GM19023 (cell line): ENCODE measurements around the gene PKD2L2.
"Not testable (repeated sequence)": the region's sequence is repeated elsewhere in the genome, so short reads cannot be mapped to it uniquely, and the experiment has no call there.

Experiments
- ATAC-seq: cut with Tn5 transposase; IDR thresholded peaks from one replicate; pipeline ENCODE4 v1.9.1; 2021; ENCODE audit warnings: mild to moderate bottlenecking, moderate library complexity; ENCODE audit not compliant: unreplicated experiment

Gene PKD2L2

DNA sequence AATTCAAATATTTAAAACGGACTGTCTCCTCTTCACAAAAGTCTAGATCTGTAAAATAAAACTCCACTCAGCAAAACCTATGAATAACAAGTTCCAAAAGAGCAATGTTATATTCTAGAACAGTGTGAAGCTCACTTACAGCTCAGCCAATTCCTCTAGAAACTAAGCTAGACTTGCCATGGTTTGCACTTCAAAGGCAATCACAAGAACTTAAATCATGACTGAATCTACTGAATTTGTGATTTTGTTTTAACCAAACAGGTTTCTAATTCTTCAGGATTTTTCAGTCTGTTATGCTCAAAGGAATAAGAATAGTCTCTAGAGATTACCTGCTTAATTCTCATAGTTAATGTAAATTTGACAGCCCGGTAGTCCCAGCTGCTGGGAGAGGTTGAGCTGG is 1.4 kb upstream of the PKD2L2 start:
- no peak for ATAC-seq

DNA sequence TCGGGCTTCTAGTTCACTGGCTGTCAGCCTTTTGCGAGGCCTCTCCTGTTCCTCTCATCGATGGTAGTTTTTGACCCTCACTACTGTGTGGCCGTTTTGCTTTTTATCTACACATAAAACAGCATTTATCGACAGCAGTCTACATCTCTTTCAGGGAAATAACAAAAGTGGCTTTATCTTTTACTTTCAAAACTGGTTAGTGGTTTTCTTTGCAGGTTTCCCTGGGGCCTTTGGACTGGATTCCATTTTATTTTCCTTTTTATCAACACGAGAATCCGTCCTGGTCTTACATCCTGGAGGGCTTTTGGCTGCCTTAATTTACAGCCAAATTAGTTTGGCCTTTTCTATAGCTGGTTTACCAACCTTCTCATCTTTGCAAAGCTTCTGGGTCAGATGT is 793 bp upstream of the PKD2L2 start:
- ATAC-seq: no peak

DNA sequence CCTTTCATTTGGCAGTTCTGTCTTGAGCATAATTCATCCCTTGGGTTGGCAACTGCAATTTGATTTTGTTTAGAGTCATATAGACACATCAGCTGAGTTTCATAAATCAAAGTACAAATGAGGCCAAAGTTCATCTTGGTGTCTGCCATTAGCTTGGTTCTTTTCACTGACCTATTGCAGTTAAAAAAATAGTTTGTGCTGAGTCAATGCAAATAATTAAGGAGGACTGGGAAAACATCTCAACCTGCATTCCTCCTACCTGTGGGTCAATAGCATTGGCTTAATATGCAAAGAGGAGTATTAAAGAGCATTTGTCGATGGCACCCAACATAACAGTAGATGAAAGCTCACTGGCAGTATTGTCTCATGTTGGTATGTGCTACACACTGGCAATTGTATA is 1.6 kb downstream of the PKD2L2 start:
- no peak for ATAC-seq

DNA sequence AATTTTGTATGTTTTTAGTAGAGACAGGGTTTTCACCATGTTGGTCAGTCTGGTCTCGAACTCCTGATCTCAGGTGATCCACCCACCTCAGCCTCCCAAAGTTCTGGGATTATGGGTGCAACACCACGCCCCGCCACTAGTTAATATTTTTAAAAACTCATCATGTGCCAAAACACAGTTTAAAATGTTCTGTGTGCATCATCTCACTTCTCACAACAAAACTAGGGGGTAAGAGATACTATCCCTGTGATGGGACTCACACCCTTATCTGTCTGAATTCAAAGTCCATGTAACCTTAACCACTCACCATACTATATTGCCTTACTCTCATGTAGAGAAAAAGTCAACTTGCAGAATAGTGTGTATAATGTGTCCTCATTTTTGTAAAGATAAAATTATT is 2.6 kb downstream of the PKD2L2 start:
- no peak for ATAC-seq

DNA sequence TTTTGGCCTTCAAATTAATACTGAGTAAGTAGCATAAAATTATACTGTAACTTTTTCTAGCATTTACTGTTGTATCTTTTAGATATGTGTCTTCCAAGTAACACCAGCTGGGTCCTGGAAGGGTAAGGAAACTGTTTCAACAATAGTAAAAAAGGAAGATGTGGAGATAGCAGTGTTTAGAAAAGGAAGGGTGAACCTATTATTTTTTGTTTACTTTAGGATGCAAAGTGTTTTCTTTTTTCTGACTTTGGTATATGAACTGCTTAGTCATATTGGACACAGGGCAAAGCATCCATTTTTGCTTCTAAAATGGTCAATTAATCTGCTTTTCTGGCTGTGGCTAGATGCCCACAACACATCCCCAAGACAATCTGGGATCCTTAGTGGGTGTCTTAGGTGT is 5.3 kb downstream of the PKD2L2 start:
- no peak for ATAC-seq

DNA sequence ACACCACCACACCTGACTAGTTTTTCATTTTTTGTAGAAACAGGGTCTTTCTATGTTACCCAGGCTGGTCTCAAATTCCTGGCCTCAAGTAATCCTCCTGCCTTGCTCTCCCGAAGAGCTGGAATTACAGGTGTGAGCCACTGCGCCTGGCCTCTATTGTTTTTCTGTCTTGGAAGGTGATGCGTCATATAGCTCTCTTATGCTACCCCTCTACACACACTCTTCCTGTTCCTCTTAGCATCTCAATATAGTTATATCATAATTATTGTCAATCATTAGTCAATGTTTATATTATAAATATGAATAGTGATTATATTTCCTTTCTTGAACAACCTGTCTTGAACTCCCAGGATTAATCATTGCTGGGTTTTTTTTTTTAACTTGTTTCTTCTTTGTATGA is 7.3 kb downstream of the PKD2L2 start:
- ATAC-seq: no peak

DNA sequence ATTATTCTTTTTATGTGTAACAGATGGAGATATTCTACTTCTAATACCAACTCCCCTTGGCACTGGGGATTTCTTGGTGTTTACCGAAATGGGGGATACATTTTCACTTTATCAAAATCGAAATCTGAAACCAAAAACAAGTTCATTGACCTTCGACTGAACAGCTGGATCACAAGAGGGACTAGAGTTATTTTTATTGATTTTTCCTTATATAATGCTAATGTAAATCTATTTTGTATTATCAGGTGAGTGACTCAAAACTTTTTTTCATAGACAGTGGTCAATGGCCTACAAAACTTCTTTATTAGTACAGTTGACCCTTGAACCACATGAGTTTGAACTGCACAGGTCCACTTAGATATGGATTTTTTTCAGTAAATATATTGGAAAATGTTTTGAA is 10.2 kb downstream of the PKD2L2 start:
- ATAC-seq: no peak

DNA sequence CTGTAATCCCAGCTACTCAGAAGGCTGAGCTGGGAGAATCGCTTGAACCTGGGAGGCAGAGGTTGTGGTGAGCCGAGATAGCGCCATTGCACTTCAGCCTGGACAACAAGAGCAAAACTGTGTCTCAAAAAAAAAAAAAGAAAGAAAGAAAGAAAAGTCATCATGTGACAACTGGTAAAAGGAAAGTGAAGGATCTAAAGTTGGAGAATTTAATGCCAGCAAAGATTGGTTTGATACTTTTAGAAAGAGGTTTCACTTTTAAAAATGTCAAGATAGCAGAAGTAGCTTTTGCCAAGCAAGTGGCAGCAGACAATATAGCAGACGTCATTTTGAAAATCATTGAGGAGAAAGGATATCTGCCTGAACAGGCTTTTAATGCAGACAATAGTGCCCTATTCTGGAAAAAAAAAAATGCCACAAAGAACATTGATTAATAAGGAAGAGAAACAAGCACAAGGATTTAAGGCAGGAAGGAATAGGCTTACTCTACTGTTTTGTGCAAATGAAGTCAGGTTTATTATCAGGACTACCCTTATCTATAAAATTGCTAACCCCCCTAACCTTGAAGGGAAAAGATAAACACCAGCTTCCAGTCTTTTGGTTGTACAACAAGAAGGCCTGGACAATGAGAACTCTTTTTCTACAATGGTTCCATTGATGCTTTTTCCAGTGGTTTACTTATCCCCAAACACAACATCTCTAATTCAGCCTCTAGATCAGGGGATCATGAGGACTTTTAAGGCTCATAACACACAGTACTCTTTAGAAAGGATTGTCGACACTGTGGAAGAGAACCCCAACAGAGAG is 12.0 kb downstream of the PKD2L2 start:
- no peak for ATAC-seq

DNA sequence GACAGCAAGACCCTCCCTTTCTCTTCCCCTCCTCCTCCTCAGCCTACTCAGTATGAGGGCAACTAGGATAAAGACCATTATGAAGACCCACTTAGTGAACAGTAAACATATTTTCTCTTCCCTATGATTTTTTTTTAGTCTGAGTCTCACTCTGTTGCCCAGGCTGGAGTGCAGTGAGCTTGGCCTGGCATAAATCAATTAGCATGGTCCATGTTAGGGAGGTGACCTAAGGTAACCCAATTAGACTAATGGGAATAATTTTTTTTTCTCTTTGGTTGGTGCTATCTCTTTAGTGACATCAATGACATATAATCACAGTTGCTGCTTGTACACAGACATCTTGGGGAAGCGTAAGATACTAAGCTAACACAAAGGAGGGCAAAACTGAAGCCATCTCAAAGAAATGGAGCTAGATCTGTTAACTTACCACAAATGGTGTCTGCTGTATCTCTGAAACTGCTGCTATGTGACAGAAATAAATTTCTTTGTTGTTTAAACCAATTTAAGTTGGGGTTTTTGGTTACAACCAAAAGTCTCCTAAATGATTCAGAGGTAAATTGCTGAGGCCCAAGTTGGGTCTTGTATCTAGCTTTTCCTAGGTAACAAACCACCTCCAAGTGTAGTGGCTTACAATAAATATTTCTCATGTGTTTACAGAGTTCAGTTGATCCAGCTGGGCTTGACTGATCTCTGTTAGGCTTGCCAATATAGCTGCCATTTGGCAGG is 13.3 kb downstream of the PKD2L2 start:
- no peak for ATAC-seq

DNA sequence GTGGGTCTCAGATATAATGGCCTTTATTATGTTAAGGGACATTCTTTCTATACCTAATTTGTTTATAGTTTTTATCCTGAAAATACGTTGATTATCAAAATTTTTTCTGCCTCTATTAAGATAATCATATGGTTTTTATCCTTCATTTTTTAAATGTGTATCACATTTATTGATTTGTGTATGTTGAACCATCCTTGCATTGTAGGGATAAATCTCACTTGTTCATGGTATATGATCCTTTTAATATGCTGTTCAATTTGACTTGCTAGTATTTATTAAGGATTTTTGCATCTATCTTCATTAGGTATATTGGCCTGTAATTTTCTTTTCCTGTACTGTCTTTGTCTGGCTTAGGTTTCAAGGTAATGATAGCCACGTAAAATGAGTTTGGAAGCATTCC is 25.5 kb downstream of the PKD2L2 start:
- ATAC-seq: no peak

DNA sequence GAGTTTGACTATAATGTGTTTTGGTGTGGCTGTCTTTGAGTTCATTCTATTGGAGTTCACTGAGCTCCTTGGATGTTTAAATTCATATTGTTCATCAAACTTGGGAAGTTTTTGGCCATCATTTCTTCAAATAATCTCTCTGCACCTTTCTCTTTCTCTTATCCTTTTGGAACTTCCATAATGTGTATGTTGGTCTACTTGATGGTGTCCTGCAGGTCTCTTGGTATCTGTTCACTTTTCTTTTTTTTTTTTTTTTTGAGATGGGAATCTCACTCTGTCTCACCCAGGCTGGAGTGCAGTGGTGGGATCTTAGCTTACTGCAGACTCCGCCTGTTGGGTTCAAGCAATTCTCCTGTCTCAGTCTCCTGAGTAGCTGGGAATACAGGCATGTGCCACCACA is 27.7 kb downstream of the PKD2L2 start:
- no peak for ATAC-seq

DNA sequence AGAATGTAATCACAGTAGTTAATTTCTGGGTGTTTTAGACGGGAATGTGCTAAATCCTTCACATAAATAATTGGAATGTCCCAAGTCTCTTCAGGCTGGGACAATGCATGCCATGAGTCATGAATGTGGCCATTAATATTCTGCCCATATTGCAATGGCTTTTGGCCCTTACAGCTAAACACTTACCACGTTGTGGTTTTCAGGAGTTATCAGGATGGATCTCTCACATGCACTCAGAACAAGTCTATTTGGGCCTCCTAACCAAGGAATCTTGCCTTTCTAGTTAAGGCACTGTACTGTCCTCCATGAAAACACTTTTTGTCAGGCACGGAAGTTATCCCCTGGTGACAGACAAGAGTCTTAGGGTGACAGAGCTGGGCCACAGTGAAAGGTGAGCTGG is 32.7 kb downstream of the PKD2L2 start:
- no peak for ATAC-seq

DNA sequence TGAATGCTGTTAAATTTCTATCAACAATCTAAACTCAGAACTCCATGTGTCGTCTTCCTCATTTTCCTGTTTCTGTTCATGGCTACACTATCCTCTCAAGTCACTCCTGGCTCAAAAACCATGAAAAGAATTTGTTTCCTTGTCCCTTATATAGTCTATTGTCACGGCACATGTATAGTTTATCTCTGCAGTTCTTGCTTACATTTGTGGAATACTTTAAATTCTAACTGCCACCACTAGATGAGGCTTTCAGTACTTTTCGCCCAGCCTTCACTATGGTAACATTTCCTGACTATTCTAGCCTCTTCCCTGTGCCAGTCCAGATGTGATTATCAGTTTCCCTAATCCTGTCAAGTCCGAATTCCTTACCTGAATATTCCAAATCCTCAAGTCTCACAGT is 34.6 kb downstream of the PKD2L2 start:
- no peak for ATAC-seq

DNA sequence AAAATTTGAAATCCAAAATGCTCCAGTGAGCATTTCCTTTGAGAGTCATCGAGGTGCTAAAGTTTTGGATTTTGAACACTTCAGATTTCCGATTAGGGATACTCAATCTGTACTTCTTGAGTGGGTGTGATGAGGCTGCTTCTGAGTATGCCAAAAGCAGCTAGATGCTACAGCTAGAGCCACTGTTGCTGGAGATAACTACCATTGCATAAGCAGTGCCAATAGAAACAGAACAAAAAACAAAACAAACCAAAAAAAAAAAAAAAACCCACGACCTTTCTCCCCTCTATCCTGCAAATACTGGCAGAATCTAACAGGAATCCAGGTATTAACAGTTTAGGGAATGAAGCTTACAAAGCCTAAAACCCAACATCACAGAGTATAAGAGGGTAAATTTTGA is 43.5 kb downstream of the PKD2L2 start:
- ATAC-seq: no peak

DNA sequence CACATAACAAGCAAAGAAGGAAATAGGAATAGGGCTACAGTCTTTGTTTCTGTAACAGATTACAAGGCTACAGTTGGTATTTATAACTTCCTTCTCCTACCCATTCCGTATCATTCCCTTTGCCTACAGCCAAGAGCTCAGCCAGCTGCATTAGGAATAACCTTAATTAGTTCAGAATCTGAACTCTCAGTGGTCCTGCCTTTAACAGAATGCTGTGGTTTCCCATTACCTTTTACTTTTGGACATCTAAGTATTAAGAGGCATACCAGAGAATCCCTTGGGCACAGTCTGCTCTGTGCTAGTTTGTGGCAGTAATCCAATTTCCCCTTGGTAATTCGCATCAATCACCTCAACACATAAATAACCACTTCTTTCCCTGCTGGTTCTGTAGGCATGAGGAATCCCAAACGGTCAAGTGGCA is 44.2 kb downstream of the PKD2L2 start:
- no peak for ATAC-seq

DNA sequence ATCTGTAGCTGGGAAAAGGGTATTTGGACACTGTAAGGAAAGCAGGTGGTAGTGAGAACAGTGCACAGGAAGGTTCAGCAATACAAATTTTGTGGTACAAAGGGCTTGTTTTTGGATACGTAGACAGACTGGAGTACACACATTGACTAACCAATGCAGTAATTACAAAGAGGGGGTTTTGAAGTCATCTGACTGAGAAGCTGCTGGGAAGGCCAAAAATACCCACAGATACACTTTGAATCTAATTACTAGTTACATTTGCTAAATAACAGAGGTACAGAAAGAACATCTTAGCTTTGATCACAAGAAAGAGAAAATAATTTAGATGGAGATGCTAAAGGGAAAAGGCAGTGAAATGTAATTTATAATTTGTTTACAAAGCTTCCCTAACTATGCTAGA is 45.9 kb downstream of the PKD2L2 start:
- ATAC-seq: peak; percentile 69

DNA sequence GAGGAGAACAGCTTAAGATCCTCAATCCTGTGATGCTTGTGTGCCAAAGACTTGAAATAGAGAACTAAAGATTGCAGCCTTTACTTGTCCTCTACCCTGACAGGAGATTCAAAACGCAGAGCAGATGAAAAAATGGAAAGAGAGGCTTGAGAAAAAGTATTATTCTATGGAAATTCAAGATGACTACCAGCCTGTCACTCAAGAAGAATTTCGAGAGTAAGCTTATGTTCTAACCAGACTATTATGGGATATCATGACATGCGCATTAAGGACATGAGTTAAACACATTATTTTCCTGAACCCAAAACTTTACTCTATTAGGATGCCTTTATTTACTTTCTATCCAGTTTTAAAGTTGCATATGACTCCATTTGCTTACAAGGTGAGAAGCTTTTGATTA is 46.4 kb downstream of the PKD2L2 start:
- no peak for ATAC-seq

DNA sequence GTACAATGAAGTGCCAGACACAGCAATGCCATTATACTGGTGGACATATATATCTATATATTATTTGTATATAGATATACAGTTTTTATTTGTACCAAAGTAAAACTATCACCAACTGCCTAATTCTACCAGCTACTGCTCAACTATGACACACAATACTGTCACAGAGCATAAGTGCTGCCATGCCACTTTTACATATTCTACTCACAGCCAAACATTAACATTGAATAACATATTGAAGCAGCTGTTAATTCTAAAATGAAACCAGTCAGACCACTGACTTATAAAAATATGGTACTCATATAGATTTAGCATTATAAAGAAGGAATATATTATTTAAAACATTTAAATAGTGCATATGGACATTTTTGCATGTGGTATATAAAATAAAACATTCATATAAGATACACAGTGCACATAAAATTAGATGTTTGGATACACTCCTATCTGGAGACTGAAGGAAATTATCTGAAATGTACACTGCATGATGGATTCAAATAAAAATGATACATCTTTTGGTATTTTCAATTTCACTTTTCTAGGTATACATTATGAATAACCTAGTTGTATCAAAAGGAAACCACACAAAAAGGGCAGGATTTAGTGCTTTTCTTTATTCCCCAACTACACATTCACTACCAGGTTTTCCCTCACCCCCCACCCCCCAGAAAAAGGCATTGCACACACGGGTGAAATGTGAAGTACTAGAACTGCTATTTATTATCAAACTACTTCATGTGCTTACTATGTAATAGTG is 48.9 kb downstream of the PKD2L2 start:
- ATAC-seq: no peak

DNA sequence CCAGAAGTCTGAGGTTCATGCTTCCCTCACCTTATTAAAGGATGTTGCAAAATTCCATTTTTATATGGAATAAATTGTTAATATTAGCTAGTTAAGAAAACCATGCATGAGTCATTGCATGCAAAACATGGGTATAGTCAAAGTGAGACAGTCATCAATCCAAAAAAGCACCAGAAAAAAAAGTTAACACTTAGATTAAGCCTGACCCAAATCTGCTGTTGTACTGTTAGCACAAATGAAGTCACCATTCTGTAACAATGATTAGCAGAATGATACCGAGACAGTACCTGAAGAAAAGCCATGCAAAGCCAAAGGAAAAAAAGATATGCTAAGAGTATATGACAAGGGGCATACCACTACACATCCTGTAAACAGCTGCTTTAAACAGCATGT is 49.5 kb downstream of the PKD2L2 start:
- peak; percentile 41 for ATAC-seq

DNA sequence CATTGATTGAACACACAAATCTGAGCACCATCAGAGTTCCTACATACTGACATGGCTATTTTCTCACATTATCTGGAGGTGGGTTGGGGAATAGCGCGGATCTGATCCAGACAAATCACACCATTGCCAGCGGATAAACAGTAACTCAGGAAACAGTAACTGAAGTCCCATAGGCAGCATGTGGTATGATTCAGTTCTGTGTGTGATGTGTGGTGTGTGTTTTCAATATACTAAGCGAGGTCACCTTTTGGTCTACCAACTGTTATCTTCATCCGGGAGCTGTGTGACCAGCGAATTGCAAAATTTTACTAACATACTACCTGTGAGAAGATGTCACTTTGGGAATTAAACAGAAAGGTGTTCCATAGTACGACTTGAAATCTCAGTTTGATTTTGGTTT is 50.1 kb downstream of the PKD2L2 start:
- no peak for ATAC-seq

DNA sequence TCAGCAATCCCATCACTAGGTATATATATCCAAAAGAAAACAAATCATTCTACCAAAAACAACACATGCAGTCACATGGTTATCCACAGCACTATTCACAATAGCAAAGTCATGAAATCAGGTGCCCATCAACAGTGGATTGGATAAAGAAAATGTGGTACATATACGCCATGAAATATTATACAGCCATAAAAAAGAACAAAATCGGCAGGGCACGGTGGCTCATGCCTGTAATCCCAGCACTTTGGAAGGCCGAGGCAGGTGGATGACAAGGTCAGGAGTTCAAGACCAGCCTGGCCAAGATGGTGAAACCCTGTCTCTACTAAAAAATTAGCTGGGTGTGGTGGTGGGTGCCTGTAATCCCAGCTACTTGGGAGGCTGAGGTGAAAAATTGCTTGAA is 55.0 kb downstream of the PKD2L2 start:
- ATAC-seq: not testable (repeated sequence)

DNA sequence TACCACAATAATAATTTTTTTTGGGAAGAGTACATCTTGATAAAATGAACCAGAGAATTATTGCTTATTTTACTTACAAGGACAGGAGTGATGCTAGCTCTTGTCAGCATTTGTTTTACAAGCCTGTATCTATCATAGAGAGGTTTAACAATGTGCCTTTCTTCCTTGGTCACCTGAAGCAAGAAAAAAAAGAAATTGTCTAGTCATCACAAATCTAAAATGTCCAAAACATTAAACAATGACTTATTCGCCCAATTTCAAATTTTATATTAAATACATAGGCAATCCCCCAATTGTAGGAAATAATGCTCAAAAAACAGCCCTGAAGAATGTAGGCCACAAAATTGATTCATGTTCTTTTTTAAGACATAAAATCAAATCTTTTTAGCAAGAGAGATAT is 56.6 kb downstream of the PKD2L2 start:
- ATAC-seq: no peak
